Skeletal muscle tissue (tissue), 4 donors: ENCODE results near the gene KIF2C. TPM values are rescaled to one million over a fixed set of nuclear protein-coding genes. Genes with fewer than 3 reads are reported as not detected.
"Not testable (repeated sequence)": the region's sequence is repeated elsewhere in the genome, so short reads cannot be mapped to it uniquely, and the experiment has no call there.

ENCODE experiments used
- H3K27ac ChIP-seq: one replicate; pipeline ENCODE4 v1.7.0; 2013; ENCODE audit warnings: mild to moderate bottlenecking, low read depth, low read length, inconsistent platforms
- H3K27me3 ChIP-seq, 3 donors: one replicate each; pipeline ENCODE4 v1.7.0; 2013; ENCODE audit warnings: low read length in 3 of 3; ENCODE audit not compliant: control insufficient read depth in 3 of 3, insufficient read depth in 3 of 3
- H3K36me3 ChIP-seq, 3 donors: one replicate each; pipeline ENCODE4 v1.7.0; 2013; ENCODE audit warnings: low read length in 3 of 3; ENCODE audit not compliant: control insufficient read depth in 3 of 3, insufficient read depth in 3 of 3
- H3K4me1 ChIP-seq, 3 donors: one replicate each; pipeline ENCODE4 v1.7.0; 2013; ENCODE audit warnings: low read length in 3 of 3, mild to moderate bottlenecking in 3 of 3; ENCODE audit not compliant: control insufficient read depth in 3 of 3, insufficient read depth in 3 of 3
- H3K4me3 ChIP-seq, 3 donors: one replicate each; pipeline ENCODE4 v1.7.0; 2013; ENCODE audit warnings: low read length in 3 of 3
- H3K9ac ChIP-seq, 3 donors: one replicate each; pipeline ENCODE4 v1.7.0; 2013; ENCODE audit warnings: low read length in 3 of 3, mild to moderate bottlenecking in 3 of 3, moderate library complexity in 2 of 3, low read depth in 1 of 3
- H3K9me3 ChIP-seq, 3 donors: one replicate each; pipeline ENCODE4 v1.7.0; 2013; ENCODE audit warnings: low read length in 3 of 3; ENCODE audit not compliant: control insufficient read depth in 3 of 3
- total RNA-seq: library from RNA; depleted of rRNA; stranded (reverse); fragments of >200 nt; gene quantifications from one replicate; pipeline ENCODE4 v1.2.3, GENCODE V29; 2014
- donor health status: Osteomylitis.

KIF2C gene
- total RNA-seq, 1 donor from 2014 or later = 4.7 TPM

DNA sequence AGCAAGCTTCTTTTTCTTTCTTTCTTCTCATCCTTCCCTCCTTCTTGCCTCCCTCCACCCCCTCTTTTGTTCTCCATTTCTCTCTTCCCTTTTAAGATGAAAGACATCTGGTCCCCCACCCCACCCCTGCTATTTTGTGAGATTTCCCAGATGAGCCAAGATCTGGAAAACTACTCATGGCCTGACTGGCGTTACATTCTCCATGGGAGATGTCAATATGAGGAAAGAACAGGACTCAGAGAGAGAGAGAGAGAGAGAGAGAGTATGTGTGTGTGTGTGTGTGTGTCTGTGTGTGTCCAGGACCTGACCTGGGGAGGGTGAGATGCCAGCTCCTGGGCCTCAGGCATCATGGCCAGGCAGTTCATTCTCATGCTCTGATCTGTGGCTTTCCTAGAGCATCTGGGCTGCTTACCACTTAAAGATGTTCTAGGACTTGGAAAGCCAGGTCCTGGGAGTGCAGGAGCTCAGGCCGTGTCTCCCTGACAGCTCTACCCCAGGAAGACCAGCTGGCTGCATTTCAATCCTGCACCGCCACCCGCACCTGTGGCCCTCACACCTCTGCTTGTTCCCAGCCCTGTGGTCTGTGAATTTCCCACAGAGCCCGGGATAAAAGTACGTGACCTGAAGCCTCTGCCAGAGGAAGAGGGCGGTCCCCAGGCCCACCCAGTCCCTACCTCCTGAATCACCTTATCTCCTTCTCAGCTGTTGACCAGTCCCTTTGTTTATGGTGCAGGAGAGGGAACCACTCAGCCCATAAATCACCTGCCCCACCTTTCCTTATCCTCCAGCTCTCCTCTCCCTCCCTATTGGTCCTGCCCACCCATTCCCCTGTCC lies 51.5 kb downstream of the KIF2C start:
- no peak overlapping the region for H3K27ac ChIP-seq
- H3K9me3 ChIP-seq = no peaks in the 10 kb centered on the region
- no peak overlapping the region for H3K9ac ChIP-seq

DNA sequence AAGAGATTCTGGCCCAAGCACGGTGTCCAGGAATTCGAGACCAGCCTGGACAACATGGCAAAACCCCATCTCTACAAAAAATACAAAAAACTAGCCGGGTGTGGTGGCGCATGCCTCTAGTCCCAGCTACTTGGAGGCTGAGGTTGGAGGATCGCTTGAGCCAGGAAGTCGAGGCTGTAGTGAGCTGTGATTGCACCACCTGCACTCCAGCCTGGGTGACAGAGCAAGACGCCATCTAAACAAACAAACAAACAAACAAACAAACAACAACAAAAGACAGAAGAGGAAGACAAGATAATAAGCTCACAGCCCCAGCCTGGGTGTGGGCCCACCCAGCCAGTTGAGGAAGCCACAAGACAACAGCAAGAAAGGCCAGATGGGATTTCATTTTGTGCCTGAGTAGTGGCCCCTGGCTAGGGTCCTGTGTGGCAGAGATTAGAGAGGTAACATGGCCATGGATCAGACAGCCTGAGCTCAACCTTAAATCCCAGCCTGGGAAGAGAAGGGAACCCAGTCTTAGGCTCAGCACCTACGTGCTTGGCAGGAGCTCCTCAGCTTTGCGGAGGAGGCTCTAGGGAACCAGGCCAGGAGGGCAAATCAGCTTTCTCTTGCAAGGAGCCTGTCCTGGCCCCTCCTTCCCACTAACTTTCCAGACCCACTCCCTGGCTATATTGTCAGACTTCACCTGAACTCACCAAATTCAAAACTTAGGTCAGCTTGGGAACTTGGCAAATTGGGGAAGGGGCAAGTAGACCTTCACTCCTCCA lies 53.3 kb downstream of the KIF2C start:
- no peaks in the 10 kb centered on the region for H3K4me1 ChIP-seq
- no peak overlapping the region for H3K27ac ChIP-seq
- H3K36me3 ChIP-seq = no peaks in the 10 kb centered on the region
- H3K4me3 ChIP-seq = no peak overlapping the region
- no peak overlapping the region for H3K9ac ChIP-seq
- H3K9me3 ChIP-seq = no peaks in the 10 kb centered on the region
- no peaks in the 10 kb centered on the region for H3K27me3 ChIP-seq

More for the DNA sequence above, 51.5 kb downstream of the KIF2C start:
- H3K27me3 ChIP-seq = no peaks in the 10 kb centered on the region
- no peaks in the 10 kb centered on the region for H3K36me3 ChIP-seq
- H3K4me3 ChIP-seq = no peak overlapping the region
- peaks cover 5 to 6% (median 5%) of the 10 kb centered on the region in 3 donors for H3K4me1 ChIP-seq

- not testable (repeated sequence) for H3K27ac ChIP-seq
- peaks cover 2 to 10% (median 9%) of the 10 kb centered on the region in 3 donors for H3K36me3 ChIP-seq
These were observed 58.2 kb downstream of the KIF2C start for GRCh38 chr1:44797886-44798285.

DNA sequence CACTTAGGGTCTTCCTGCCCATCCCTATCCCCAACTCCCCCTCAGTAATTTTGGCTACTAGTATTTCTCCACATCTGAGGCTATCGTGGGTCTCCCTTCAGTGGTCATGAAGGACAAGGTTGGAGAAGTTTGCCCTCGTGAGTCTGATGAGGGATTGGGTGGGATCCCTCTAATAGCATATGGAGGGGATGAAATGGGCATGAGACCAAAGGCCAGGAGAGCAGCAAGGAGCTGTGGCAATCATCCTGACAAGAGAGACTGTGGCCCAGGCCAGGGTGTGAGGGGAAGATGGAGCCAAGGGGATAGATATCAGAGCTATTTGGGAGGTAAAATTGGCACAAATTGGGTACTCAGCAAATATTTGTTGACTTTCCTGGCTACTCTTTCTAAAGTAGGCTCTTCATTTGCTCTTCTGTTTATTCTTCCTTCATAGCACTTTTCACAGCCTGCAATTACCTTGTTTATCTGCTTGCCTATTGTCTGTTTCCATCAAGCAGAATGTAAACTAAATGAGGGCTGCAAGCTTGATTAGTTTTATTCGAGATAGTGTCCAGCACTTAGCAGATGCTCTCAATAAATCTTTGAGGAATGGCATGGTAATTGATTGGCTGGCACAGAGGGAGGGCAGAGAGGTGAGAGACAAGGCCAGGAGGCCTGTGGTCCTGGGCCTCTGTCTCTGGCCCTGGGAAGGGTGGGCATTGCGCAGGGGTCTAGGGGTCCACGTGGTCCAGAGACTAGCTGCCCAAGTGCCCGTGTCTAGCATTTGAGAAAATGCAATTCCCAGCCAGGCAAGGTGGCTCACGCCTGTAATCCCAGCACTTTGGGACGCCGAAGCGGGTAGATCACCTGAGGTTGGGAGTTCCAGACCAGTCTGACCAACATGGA lies 59.1 kb downstream of the KIF2C start:
- H3K9ac ChIP-seq = no peak overlapping the region
- no peak overlapping the region for H3K4me3 ChIP-seq
- H3K9me3 ChIP-seq = no peaks in the 10 kb centered on the region
- peak overlapping the region; percentile 93 for H3K27ac ChIP-seq
- peaks cover 17 to 39% (median 29%) of the 10 kb centered on the region in 3 donors for H3K4me1 ChIP-seq
- peaks cover 7 to 18% (median 13%) of the 10 kb centered on the region in 3 donors for H3K36me3 ChIP-seq
- H3K27me3 ChIP-seq = no peaks in the 10 kb centered on the region

More at GRCh38 chr1:44797886-44798285, 58.2 kb downstream of the KIF2C start:
- H3K4me3 ChIP-seq, H3K9me3 ChIP-seq, H3K9ac ChIP-seq, H3K27me3 ChIP-seq: not testable (repeated sequence)
- peaks cover 12 to 31% (median 21%) of the 10 kb centered on the region in 3 donors for H3K4me1 ChIP-seq

GRCh38 chr1:44799770-44800584 lies 60.3 kb downstream of the KIF2C start, which contains the start of gene PLK3:
PLK3 (plus strand) TSS chr1:44800377; CDS start chr1:44800464, 87 bp downstream.
- peaks cover 17 to 45% (median 37%) of the 10 kb centered on the region in 3 donors for H3K4me1 ChIP-seq

GRCh38 chr1:44801491-44802305 lies 62.1 kb downstream of the KIF2C start:
- H3K9me3 ChIP-seq = no peaks in the 10 kb centered on the region
- H3K27ac ChIP-seq = peak overlapping the region; percentile 55
- peaks cover 23 to 38% (median 27%) of the 10 kb centered on the region in 3 donors for H3K36me3 ChIP-seq
- peaks cover 24 to 59% (median 52%) of the 10 kb centered on the region in 3 donors for H3K4me1 ChIP-seq
- H3K27me3 ChIP-seq = no peaks in the 10 kb centered on the region
- H3K9ac ChIP-seq = peak overlapping the region; percentile 16 to 70 (median 54)
- H3K4me3 ChIP-seq = peak overlapping the region; percentile 59 to 79 (median 60)

More at GRCh38 chr1:44799770-44800584, 60.3 kb downstream of the KIF2C start, which contains the start of gene PLK3:
- Histone ChIP-seq H3K27me3 (no peaks in the 10 kb centered on the region), H3K9me3 (no peaks in the 10 kb centered on the region), H3K36me3 (peaks cover 17 to 28% (median 19%) of the 10 kb centered on the region in 3 donors), H3K27ac (peak within 1 kb of the TSS; percentile 93), H3K9ac (peak within 1 kb of the TSS; percentile 83 to 92 (median 88)), H3K4me3 (peak within 1 kb of the TSS; percentile 77 to 78 (median 78))

DNA sequence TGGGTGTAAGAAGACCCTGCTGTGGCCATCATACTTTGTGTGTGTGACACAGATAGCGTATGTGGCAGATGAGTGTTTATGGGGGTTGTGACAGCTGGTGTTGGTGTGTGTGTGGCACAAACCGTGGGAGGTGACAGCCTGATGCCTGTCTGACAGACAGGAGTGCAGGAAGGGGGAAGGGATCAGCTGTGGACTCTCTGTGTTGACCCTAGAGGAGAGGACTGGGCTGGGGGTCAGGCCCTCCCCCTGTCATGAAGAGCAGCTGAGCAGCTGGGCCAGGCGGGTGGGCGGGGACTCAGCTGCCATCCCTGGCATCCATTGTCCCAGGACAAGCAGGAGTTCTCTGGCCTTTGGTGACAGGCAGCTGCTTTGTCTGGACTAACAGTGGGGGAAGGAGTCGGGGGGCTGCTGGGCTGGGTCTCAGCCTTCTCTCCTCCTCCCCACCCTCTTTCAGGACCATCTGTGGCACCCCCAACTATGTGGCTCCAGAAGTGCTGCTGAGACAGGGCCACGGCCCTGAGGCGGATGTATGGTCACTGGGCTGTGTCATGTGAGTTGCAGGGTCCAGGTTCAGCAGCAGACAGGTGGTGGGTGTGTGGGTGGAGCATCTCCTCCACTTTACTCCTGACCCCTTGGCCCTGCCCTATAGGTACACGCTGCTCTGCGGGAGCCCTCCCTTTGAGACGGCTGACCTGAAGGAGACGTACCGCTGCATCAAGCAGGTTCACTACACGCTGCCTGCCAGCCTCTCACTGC lies 62.8 kb downstream of the KIF2C start:
- Histone ChIP-seq H3K27me3 (no peaks in the 10 kb centered on the region), H3K4me1 (peaks cover 32 to 66% (median 59%) of the 10 kb centered on the region in 3 donors), H3K9ac (peak overlapping the region; percentile 16 to 70 (median 54)), H3K9me3 (no peaks in the 10 kb centered on the region), H3K36me3 (peaks cover 23 to 38% (median 30%) of the 10 kb centered on the region in 3 donors), H3K27ac (peak overlapping the region; percentile 55), H3K4me3 (peak overlapping the region; percentile 59 to 79 (median 60))

- Histone ChIP-seq H3K4me1 (peaks cover 37 to 71% (median 64%) of the 10 kb centered on the region in 3 donors), H3K4me3 (no peak overlapping the region), H3K36me3 (peaks cover 23 to 38% (median 30%) of the 10 kb centered on the region in 3 donors), H3K27me3 (no peaks in the 10 kb centered on the region), H3K9me3 (no peaks in the 10 kb centered on the region), H3K27ac (peak overlapping the region; percentile 55), H3K9ac (peak overlapping the region in 1 of 3 donors; percentile 7)
These were observed 63.4 kb downstream of the KIF2C start for GRCh38 chr1:44803062-44803311.
